ENCODE data around the gene EHMT1. TPM values are rescaled to one million over a fixed set of nuclear protein-coding genes. Genes with fewer than 3 reads are reported as not detected.

Gene EHMT1
- total and polyA plus RNA-seq, 8 donors, result 29.9 to 51.1 (median 32.6) TPM

- no peak overlapping the region for H3K4me3 ChIP-seq
- WGBS, 2 donors, result 95 to 98% methylated on average over 29 of the region's 29 CpGs
- H3K36me3 ChIP-seq, result peaks cover 5 to 38% (median 19%) of the 10 kb centered on the region in 3 donors
- no peak overlapping the region for H3K27ac ChIP-seq
- ATAC-seq, result no peak
- DNase-seq, result no peak
- no peak for TF ChIP-seq CTCF (IDR thresholded peaks at IDR 0.05)
- intact Hi-C loops (cut with DNase I), result no loop called here
- FAIRE-seq, result no peak
- no peaks in the 10 kb centered on the region for H3K4me1 ChIP-seq
- H3K27me3 ChIP-seq, result no peaks in the 10 kb centered on the region
- no peaks in the 10 kb centered on the region for H3K9me3 ChIP-seq
These were observed 163.2 kb downstream of the EHMT1 start for GRCh38 chr9:137781906-137782585.

- Histone ChIP-seq H3K4me1 (no peaks in the 10 kb centered on the region), H3K4me3 (no peak overlapping the region), H3K27ac (no peak overlapping the region), H3K36me3 (peaks cover 5 to 24% (median 5%) of the 10 kb centered on the region in 3 donors), H3K27me3 (no peaks in the 10 kb centered on the region), H3K9me3 (no peaks in the 10 kb centered on the region)
- intact Hi-C loops (cut with DNase I), result no loop called here
- TF ChIP-seq CTCF (IDR thresholded peaks at IDR 0.05), result no peak
- 89 to 94% methylated on average over 12 of the region's 12 CpGs for WGBS, 2 donors
- no peak for DNase-seq
- no peak for ATAC-seq
- no peak for FAIRE-seq
These were observed 164.7 kb downstream of the EHMT1 start for GRCh38 chr9:137783521-137783920.

- no peak overlapping the region for H3K27ac ChIP-seq
- no peaks in the 10 kb centered on the region for H3K4me1 ChIP-seq
- H3K9me3 ChIP-seq, result no peaks in the 10 kb centered on the region
- DNase-seq (no peak), ATAC-seq (no peak), FAIRE-seq (no peak)
- TF ChIP-seq CTCF (IDR thresholded peaks at IDR 0.05), result no peak
- H3K27me3 ChIP-seq, result no peaks in the 10 kb centered on the region
- H3K4me3 ChIP-seq, result no peak overlapping the region
- WGBS, 2 donors, result 90% methylated on average over 12 of the region's 12 CpGs
- intact Hi-C loops (cut with DNase I), result no loop called here
- peaks cover 5 to 18% (median 5%) of the 10 kb centered on the region in 3 donors for H3K36me3 ChIP-seq
These were observed 165.2 kb downstream of the EHMT1 start for GRCh38 chr9:137784046-137784445.

GRCh38 chr9:137784641-137785513, 166.1 kb downstream of the EHMT1 start:
- FAIRE-seq, result no peak
- TF ChIP-seq CTCF (IDR thresholded peaks at IDR 0.05), result no peak
- WGBS, 2 donors, result 86 to 87% methylated on average over 14 to 20 of the region's 20 CpGs
- H3K4me3 ChIP-seq, result no peak overlapping the region
- intact Hi-C loops (cut with DNase I), result no loop called here
- ATAC-seq, result peak in 1 of 4 donors; percentile 5
- H3K36me3 ChIP-seq, result peaks cover 5 to 14% (median 5%) of the 10 kb centered on the region in 3 donors
- no peaks in the 10 kb centered on the region for H3K4me1 ChIP-seq
- DNase-seq, result no peak
- H3K27me3 ChIP-seq, result no peaks in the 10 kb centered on the region
- no peak overlapping the region for H3K27ac ChIP-seq
- H3K9me3 ChIP-seq, result no peaks in the 10 kb centered on the region
